MCF 10A (cell line): ENCODE measurements around the gene RHBG. TPM values are rescaled to one million over a fixed set of nuclear protein-coding genes. Genes with fewer than 3 reads are reported as not detected.

ENCODE experiments used
- BruUV-seq: library from RNA; stranded (reverse); fragments of 400-500 nt; replicated peaks from 2 replicates; lab custom pipeline; 2021; lab: Mats Ljungman, UMichigan
- CTCF ChIA-PET: fragments of 300-600 bp; sonication (Branson Sonifier 250); formaldehyde crosslinking; extraction: SDS; loops from one replicate; lab custom pipeline; 2021; ENCODE audit warnings: antibody characterized with exemption, inconsistent platforms; lab: Yijun Ruan, JAX
- POLR2A ChIA-PET: fragments of 300-600, 350-650 bp; sonication (Branson Sonifier 250); formaldehyde crosslinking; extraction: SDS; loops from one replicate; lab custom pipeline; 2020; ENCODE audit warnings: antibody characterized with exemption, inconsistent platforms; lab: Yijun Ruan, JAX
- DNase-seq: peaks from one replicate; pipeline ENCODE4 v3.0.0-alpha.2; 2018; ENCODE audit not compliant: unreplicated experiment
- H3K27ac Mint-ChIP-seq: one replicate; pipeline ENCODE4 v1.8.0; 2022; ENCODE audit warnings: mild to moderate bottlenecking, low read depth, mixed read lengths; ENCODE audit not compliant: unreplicated experiment
- H3K27me3 Mint-ChIP-seq: one replicate; pipeline ENCODE4 v1.8.0; 2022; ENCODE audit warnings: mixed read lengths; ENCODE audit not compliant: insufficient read depth, unreplicated experiment
- H3K36me3 Mint-ChIP-seq: one replicate; pipeline ENCODE4 v1.8.0; 2022; ENCODE audit warnings: mild to moderate bottlenecking, moderate library complexity, mixed read lengths; ENCODE audit not compliant: insufficient read depth, unreplicated experiment
- H3K4me1 Mint-ChIP-seq: one replicate; pipeline ENCODE4 v1.8.0; 2022; ENCODE audit warnings: mixed read lengths; ENCODE audit not compliant: insufficient read depth, unreplicated experiment
- H3K4me3 Mint-ChIP-seq: one replicate; pipeline ENCODE4 v1.8.0; 2022; ENCODE audit warnings: mild to moderate bottlenecking, moderate library complexity, mixed read lengths; ENCODE audit not compliant: unreplicated experiment
- H3K9me3 Mint-ChIP-seq: one replicate; pipeline ENCODE4 v1.8.0; 2022; ENCODE audit warnings: mixed read lengths; ENCODE audit not compliant: unreplicated experiment
- CTCF ChIP-seq: fragments of 200-600 bp; IDR thresholded peaks from one replicate; pipeline ENCODE4 v1.8.0; 2022; ENCODE audit warnings: antibody characterized with exemption, mild to moderate bottlenecking; ENCODE audit not compliant: unreplicated experiment
- intact Hi-C: fragments of 100-400 bp; cut with micrococcal nuclease; formaldehyde crosslinking; loops from 2 replicates; pipeline ENCODE4 v1.14.1; 2022
- total RNA-seq: library from RNA; stranded (reverse); gene quantifications from 2 replicates; pipeline ENCODE4 v1.2.3, GENCODE V29; 2022

Gene RHBG
- total RNA-seq, 1 experiment from 2014 or later, result not detected

DNA sequence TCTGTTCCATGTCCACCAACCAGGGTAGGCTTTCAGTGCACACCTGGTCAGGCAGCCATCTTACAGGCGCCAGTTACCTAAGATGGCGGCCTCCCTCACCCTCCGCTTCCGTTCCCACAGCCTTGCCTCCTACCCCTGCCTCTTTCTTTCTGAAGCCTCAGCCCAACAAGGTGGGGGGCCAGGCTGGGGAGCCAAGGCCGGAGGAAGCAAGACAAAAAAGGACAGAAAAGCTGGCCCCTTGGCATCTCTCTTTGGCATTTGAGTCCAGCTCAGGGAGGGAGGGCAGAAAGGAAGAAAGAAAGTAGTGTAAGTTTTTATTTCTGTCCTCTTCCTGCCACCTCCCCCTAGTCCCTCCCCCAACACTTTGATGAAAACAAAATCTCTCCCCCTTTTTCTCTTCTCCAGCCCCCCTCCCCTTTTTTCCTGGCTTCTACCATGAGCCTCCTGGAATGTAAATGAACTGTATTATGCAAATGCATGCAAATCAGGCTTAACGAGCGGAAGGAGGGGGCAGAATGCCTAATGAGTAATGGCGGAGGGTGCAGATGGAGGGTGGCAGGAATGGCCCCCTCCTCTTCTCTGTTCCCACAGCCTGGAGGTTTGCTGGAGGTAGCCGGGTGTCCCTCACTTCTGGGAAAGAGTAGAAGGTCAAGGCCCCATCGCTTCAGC lies 43.8 kb downstream of the RHBG start:
- DNase-seq, result no peak
- Mint-ChIP-seq H3K9me3 (no peaks in the 10 kb centered on the region), H3K27me3 (peaks cover 87% of the 10 kb centered on the region), H3K27ac (no peak overlapping the region), H3K4me3 (no peak overlapping the region), H3K36me3 (no peaks in the 10 kb centered on the region), H3K4me1 (no peaks in the 10 kb centered on the region)
- TF ChIP-seq CTCF, result no peak
- no TSS peak for BruUV-seq
- intact Hi-C loops, result no loop called here
- POLR2A ChIA-PET, result no interaction called here
- CTCF ChIA-PET, result interaction anchor here (0.7 to 1.2 kb wide), 2 partner anchors 27 to 67 kb away, joined by 3 to 4 read pairs; no protein-coding TSS in a partner anchor

GRCh38 chr1:156413391-156414246 lies 44.6 kb downstream of the RHBG start:
- H3K9me3 Mint-ChIP-seq, result no peaks in the 10 kb centered on the region
- no peak for TF ChIP-seq CTCF
- CTCF ChIA-PET, result interaction anchor here (0.7 to 2.3 kb wide), 5 partner anchors 11 to 66 kb away, joined by 3 to 8 read pairs (median 5); no protein-coding TSS in a partner anchor

DNA sequence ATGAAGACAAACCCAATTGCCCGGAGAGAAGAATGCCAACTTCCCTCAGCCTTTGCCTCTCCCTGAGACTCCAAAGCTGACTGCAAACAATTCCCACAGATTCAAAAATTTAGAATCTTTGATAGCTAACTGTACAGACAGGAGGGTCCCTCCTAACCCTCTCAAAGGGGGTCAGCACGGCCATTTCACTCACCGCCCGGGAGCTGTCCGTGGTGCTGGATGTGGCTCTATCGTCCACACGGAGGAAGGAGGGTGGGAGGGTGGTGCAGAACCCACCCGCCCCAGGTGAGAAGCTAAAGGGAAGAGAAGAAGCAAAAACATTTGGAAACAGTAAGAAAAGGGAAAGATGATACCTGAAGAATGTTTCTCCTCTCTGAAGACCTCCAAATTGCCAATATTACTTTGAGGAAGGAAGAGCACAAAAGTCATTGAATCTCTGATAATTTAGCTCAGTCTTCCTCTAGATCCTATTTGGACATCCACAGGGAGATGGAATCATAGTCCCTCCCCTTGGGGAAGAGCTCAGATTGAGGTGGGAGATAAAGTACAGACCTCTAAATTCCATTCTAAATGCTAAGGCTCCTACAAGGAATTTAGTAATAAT lies 45.6 kb downstream of the RHBG start:
- no TSS peak for BruUV-seq
- no peak for TF ChIP-seq CTCF
- Mint-ChIP-seq H3K36me3 (peaks cover 5% of the 10 kb centered on the region), H3K4me3 (no peak overlapping the region), H3K27me3 (peaks cover 82% of the 10 kb centered on the region), H3K4me1 (no peaks in the 10 kb centered on the region), H3K9me3 (no peaks in the 10 kb centered on the region), H3K27ac (no peak overlapping the region)
- ChIA-PET POLR2A (interaction anchor here (1.4 kb wide), 1 partner anchor 71 kb away, joined by 5 read pairs; no protein-coding TSS in a partner anchor), CTCF (interaction anchor here (0.6 to 2.3 kb wide), 5 partner anchors 10 to 69 kb away, joined by 4 to 8 read pairs (median 7); no protein-coding TSS in a partner anchor)
- peak; percentile 28 for DNase-seq
- intact Hi-C loops, result no loop called here

More at GRCh38 chr1:156413391-156414246, 44.6 kb downstream of the RHBG start:
- no TSS peak for BruUV-seq
- intact Hi-C loops, result no loop called here
- Mint-ChIP-seq H3K4me3 (no peak overlapping the region), H3K27me3 (peaks cover 87% of the 10 kb centered on the region), H3K4me1 (no peaks in the 10 kb centered on the region), H3K27ac (no peak overlapping the region), H3K36me3 (peaks cover 5% of the 10 kb centered on the region)
- no peak for DNase-seq
- POLR2A ChIA-PET, result interaction anchor here (1.4 kb wide), 1 partner anchor 72 kb away, joined by 5 read pairs; no protein-coding TSS in a partner anchor
